Frontal cortex (tissue), 4 donors: ENCODE measurements around the gene TMEM108. TPM values are rescaled to one million over a fixed set of nuclear protein-coding genes. Genes with fewer than 3 reads are reported as not detected.

Source experiments
- DNase-seq, 2 donors: peaks; one replicate each; pipeline ENCODE4 v3.0.0; 2012; ENCODE audit warnings: low spot score in 2 of 2
- FAIRE-seq: peaks from 2 replicates; lab custom pipeline; 2012; peaks lifted over from hg19 to GRCh38; lab: Jason Lieb, UNC
- total RNA-seq: library from RNA; depleted of rRNA; stranded (reverse); fragments of >200 nt; gene quantifications from one replicate; pipeline ENCODE4 v1.2.3, GENCODE V29; 2014
- donor health status: control.
- donor health status: control.
- donor health status: control.

The TMEM108 gene
- total RNA-seq, 1 donor from 2014 or later: 18.3 TPM

GRCh38 chr3:133396906-133397305 is 358.7 kb downstream of the TMEM108 start:
- DNase-seq (no peak), FAIRE-seq (no peak)

- FAIRE-seq: no peak
- DNase-seq: no peak
Measured at GRCh38 chr3:133400006-133400515, 361.9 kb downstream of the TMEM108 start, which contains the start of gene BFSP2. TSS of gene BFSP2 (plus strand) at chr3:133400056. CDS start at chr3:133400084, 28 bp downstream.

GRCh38 chr3:133401374-133402135 is 363.4 kb downstream of the TMEM108 start:
- no peak for FAIRE-seq
- DNase-seq: peak in 1 of 2 donors; percentile 27

GRCh38 chr3:133404920-133405319 is 366.7 kb downstream of the TMEM108 start:
- DNase-seq: no peak
- no peak for FAIRE-seq

GRCh38 chr3:133408366-133408765 is 370.2 kb downstream of the TMEM108 start:
- DNase-seq (no peak), FAIRE-seq (no peak)

- FAIRE-seq (no peak), DNase-seq (no peak)
Measured at GRCh38 chr3:133408961-133409360, 370.8 kb downstream of the TMEM108 start.

GRCh38 chr3:133410191-133410892 is 372.2 kb downstream of the TMEM108 start:
- DNase-seq: no peak
- no peak for FAIRE-seq

GRCh38 chr3:133412183-133413132 is 374.3 kb downstream of the TMEM108 start:
- DNase-seq (no peak), FAIRE-seq (no peak)

GRCh38 chr3:133413161-133414020 is 375.2 kb downstream of the TMEM108 start:
- DNase-seq (no peak), FAIRE-seq (no peak)

GRCh38 chr3:133414021-133414392 is 375.8 kb downstream of the TMEM108 start:
- DNase-seq: no peak
- FAIRE-seq: no peak

GRCh38 chr3:133418361-133418760 is 380.2 kb downstream of the TMEM108 start:
- no peak for DNase-seq
- no peak for FAIRE-seq

- no peak for FAIRE-seq
- no peak for DNase-seq
Measured at GRCh38 chr3:133419151-133419909, 381.1 kb downstream of the TMEM108 start.

GRCh38 chr3:133424937-133425869 is 387.0 kb downstream of the TMEM108 start:
- no peak for FAIRE-seq
- DNase-seq: no peak

- no peak for DNase-seq
- FAIRE-seq: no peak
Measured at GRCh38 chr3:133425898-133426297, 387.7 kb downstream of the TMEM108 start.

- no peak for FAIRE-seq
- DNase-seq: peak in 1 of 2 donors; percentile 30
Measured at GRCh38 chr3:133426721-133427120, 388.5 kb downstream of the TMEM108 start.

GRCh38 chr3:133428552-133428951 is 390.4 kb downstream of the TMEM108 start:
- DNase-seq (no peak), FAIRE-seq (no peak)

- no peak for FAIRE-seq
- DNase-seq: no peak
Measured at GRCh38 chr3:133429063-133429462, 390.9 kb downstream of the TMEM108 start.
